ENCODE results near the gene MTSS2.

Gene MTSS2

GRCh38 chr16:70713824-70714223, 28.0 kb upstream of the MTSS2 start:
- DNase-seq, result no peak

- no peak for DNase-seq
Measured at GRCh38 chr16:70713342-70713741, 27.5 kb upstream of the MTSS2 start.

DNA sequence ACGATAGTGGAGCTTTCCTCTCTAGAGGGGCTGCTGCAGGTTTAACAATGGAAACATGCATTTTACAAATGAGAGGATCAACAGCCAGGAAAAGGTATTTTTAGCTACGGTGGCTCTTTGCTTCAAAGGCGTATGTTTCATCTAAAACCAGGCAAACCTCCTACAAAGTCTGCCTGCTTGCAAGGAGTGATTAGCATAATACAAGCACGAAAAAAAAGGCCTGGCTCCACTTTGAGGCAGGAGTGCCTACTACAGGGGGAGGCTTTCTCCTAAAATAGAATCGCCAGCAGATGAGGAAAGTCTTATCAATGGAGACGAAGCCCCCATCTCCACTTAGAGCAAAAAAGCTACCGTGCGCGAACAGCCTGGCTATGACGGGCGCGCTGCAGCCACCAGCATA, 27.1 kb upstream of the MTSS2 start:
- DNase-seq, result no peak

DNA sequence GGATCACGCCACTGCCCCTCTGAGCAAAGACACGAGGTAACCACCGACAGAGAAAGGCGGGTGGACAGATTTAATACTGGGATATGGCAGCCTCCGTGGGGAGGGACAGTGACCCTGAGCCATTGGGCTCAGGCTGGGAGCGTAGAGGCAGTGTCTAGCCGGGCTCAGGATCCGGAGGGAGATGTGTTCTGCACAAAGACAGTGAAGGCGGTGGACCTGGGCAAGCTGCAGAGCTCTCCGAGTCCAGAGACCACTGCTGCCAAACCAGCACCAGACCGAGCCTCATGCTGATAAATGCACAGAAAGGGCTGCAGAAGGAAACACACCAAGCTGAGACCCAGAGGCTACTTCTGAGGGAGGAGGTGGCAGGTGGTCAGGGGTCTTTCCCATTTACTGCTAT, 26.5 kb upstream of the MTSS2 start:
- DNase-seq, result no peak

DNA sequence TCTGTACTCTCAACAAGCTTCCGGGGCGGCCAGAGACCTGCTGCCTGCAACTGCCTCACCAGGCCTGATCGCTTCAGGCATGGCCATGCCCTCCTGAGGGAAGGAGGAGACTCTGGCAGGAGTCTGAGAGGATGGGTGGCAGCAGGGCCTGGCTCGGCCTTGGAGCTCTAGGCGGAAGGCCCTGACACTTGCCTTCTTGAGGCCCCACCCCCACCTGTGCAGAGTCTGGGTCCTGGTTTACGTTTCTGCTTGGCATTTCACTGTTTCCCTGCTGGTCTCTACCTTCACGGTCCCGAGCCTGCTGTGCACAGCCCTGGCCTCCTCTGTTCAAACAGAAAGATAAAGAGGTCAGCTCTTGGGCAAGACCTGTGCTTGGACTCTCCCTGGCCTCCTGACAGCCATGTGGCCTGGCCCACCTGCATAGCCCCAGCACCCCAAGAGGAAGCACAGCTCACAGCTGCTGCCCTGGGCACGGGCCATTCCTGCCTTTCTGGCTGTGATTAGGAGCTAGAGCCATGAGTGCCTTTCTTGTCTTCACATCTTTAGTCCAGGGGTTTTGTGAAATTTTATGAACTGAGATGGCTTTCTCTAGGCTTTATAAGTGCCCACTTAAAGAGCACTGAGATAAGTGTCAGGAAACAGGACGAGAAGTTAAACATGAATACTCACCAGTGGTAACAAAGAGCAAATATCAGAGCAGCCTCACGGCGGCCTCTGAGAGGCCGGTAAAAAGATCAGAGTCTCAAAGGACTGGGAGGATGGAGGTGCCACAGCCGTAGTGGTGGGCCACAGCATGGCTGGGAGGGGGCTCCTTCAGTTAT, 25.6 kb upstream of the MTSS2 start:
- no peak for DNase-seq

GRCh38 chr16:70710422-70711210, 24.8 kb upstream of the MTSS2 start:
- DNase-seq, result no peak

DNA sequence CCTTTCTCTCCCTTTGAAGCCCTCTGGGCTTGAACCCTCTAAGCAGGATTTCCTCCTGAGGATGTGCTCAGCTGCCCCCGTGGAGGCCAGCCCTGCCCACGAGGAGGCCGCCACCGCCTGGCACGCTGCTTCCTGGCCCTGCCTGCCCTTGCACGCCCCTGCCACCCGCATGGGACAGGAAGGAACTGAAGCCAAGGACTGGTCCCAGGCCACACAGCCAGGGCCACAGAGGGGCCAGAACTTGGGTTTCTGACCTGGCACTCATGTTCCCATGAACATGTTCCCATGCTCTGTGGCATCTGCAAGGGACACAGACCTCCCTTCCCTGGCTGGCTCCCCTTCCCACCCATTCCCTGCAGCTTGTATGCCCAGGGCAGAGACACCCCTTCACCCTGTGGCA, 24.1 kb upstream of the MTSS2 start:
- no peak for DNase-seq

DNA sequence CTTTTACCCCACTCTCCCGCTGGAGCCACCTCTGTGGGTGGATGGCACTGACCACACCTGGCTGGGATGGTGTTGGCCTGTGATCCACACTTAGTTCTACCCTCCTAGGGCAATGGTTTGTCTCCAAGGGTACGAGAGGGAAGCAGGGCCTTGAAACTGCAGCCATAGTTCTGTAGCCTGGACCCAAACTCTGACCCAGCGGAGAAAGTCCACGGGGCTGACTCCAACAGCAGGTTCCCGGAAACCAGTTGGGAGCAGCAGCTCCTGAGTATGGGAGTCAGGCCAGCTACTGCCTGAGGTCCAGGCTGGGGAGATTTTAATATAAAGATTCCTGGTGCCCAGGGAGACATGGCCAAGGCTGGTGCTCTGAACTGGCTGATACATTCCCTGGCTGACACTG, 23.6 kb upstream of the MTSS2 start:
- DNase-seq, result no peak

DNA sequence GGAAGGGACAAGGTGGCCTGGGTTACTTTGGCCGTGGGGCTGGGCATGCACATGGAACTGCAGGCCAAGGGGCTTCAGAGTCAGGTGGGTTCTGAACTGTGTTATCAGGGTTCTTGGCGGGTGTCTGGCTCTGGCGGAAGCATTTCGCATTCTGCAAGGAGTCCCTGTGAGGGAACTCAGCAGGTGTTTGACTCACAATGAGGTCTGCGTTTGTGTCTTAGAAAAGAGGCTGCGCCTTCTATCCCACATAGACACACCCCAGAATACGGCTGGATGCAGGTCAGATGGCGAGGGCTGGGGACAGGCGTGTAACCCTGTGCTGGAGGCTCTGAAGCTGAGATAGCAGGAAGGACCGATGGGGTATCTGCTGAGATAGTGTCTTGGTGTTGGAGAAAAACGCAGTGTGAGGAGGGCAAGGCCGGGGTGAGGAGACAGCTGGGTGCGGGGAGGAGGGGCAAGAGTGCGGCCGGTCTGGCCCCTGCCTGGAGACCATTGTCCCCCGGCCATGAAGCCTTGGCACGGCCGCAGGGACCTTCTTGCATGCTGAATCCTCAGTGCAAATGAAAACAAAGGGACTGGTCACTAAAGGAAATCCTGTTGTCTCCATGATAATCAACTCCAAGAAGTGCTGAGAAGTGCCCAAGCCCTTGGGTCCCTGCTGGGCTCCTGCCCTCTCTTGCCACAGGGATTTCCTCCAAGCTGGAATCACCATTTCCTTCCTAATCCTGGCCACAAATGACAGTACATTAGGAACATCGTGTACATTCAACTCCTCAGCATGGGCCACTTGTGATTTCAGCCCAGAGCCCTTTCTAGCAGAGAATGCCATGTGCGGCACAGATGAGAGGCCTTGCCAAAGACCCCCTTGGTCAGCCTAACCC, 22.8 kb upstream of the MTSS2 start:
- no peak for DNase-seq

- DNase-seq, result no peak
Measured at GRCh38 chr16:70706948-70707465, 21.2 kb upstream of the MTSS2 start.

DNA sequence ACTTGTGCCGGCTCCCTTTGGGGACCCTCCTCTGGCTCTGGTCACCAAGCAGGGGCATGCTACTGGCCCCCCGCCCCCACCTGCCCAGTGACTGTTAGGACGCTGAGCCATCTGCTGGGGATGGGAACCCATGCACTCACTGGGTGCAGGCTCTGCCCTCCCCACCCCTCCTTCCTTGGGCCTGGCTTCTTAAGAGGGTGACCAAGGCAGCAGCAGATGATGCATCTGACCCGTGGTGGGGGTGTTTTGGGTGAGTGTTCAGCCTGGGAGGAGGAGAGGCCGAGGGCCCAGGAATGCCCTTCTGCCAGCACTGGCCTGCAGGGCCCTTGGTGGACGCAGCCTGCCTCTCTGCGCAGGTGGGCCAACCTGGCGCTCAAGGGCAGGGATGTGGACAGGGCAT, 19.2 kb upstream of the MTSS2 start:
- DNase-seq, result no peak

- no peak for DNase-seq
Measured at GRCh38 chr16:70704586-70704985, 18.7 kb upstream of the MTSS2 start.

DNA sequence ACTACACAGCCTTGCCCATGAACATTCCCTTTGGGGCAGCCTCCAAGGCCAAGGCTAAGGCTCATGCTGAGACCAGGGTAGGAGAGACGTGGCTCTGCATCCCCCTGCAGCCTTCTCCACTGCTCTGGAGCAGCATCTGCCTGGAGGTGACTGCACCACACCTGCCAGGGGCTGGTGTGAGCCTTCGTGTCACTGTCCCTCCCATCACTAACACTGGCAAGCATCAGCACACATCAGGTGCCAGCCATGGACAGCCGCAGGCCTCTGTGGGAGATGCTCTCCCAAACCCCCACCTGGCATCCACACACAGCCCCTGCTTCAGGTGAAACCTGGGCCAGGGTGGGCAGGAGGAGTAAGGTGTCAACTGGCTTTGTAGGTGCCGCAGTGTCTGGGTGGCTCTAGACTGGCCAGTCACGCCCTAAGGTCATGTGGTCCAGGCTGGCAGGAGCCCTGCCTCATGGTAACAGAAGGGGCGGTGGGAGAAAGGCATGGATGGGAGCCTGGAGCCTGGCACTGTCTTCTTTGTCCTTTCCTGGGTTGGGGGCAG, 18.1 kb upstream of the MTSS2 start:
- DNase-seq, result no peak

DNA sequence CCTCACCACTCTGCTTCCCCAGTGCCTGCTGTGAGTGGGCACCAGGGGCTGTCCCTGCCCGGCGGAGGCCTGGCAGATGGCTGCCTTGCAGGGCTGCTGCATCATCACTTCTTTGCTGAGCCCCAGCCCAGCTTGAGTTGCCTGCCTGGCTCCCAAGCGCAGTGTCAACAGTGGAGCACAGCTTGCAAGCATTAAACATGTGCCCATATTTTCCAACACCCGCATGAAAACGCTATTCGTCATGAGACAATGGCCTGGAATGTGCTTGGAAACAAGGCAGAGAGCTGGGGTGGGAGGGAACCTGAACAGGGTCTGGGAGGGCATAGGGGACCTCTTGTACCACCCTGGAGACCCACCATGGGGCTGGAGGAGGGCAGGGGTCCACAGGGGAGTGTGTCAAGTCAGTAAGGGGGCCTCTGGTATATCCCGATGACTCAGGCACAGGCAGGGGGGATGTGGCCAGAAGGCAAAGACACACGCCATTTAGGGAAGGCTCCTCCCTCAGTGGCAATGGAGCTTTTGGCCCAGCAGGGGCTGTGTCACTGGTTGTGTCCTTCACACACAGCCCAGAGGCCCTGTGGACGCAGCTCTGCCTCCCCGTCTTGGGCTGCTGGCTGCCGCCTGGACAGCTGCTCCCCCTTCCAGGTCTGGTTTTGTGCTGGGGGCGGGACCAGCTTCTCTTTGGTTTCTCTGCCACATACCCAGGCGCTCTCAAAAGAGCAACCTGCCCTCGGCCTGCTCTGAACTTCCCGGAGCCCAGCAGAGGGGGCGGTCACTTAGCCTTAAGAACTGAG, 17.4 kb upstream of the MTSS2 start:
- no peak for DNase-seq

DNA sequence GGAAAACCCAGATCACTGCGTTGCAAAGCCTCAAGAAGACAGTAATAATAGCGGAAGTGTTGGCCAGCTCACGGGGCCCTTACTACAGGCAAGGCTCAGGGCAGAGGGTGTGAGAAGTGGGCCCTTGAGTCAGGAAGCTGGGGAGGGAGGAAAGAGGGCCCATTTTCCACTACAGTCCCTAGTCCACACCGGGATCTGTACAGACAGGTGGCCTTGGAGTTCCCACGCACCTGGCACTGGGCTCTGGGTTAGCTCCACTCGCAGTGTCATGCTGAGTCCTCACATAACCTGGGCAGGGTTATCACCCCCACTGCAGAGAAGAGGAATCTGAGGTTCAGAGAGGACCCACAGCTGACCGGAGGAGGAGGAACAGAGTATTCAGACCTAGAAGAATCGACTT, 16.8 kb upstream of the MTSS2 start:
- no peak for DNase-seq

GRCh38 chr16:70701998-70702397, 16.1 kb upstream of the MTSS2 start:
- DNase-seq, result no peak

DNA sequence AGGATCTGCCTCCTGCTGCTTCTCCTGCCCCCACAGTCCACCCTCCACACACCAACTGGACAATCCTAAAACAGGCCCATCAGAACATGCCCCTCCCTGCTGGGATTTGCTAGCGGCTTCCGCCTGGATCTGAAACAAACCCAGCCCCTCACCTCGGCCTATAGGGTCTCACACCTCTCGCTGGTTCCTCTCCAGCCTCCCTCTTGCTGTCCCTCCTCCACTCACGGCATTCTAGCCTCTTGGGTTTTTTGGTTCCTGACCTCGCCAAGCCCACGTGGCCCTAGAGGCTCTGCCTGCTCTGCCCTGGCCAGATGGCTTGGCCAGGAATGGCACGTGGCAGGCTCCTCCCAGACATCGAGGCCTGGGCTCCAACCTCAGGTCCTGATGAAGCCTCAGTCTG, 15.7 kb upstream of the MTSS2 start:
- DNase-seq, result no peak

DNA sequence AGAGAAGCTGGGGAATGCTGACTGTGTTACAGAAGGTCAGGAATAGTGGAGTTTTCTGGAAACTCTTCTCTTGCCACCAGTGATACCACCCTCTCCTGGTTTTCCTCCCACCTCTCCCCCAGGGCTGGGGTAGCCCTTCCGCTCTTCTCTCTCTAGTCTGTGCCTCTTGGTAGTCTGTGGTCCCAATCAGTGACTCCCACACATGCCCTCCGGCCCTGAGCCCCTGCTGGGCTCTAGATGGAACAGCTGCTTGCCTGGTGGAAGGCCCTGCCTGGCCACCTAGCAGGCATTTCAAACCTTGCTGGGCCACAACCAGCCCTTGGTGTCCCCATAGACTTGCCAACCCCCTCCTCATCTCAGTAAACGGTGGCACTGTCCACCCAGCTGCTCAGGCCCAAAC, 15.2 kb upstream of the MTSS2 start:
- no peak for DNase-seq

- no peak for DNase-seq
Measured at GRCh38 chr16:70700101-70701020, 14.5 kb upstream of the MTSS2 start.

- no peak for DNase-seq
Measured at GRCh38 chr16:70699696-70700095, 13.8 kb upstream of the MTSS2 start.

- DNase-seq, result no peak
Measured at GRCh38 chr16:70698901-70699300, 13.0 kb upstream of the MTSS2 start.
